K562 (cell line): ENCODE results near the gene CMPK1. TPM values are rescaled to one million over a fixed set of nuclear protein-coding genes. Genes with fewer than 3 reads are reported as not detected.

Experiments
- ATF6 ChIP-seq: sonication (generic); formaldehyde crosslinking; IDR thresholded peaks from 2 replicates; pipeline ENCODE4 v1.4.0; 2020; ENCODE audit warnings: mild to moderate bottlenecking, missing genetic modification reagents
- BRD9 ChIP-seq: fragments of 450-650 bp; IDR thresholded peaks from 2 replicates; pipeline ENCODE4 v1.6.1; 2018; ENCODE audit warnings: low read depth; ENCODE audit not compliant: partially characterized antibody
- CGGBP1 ChIP-seq: fragments of 250-450 bp; sonication (Bioruptor Pico); IDR thresholded peaks from 2 replicates; pipeline ENCODE4 v1.9.0; 2021; ENCODE audit warnings: mild to moderate bottlenecking
- FIP1L1 ChIP-seq: fragments of 200-400 bp; formaldehyde crosslinking; IDR thresholded peaks from 2 replicates; pipeline ENCODE4 v1.6.1; 2018; ENCODE audit warnings: mild to moderate bottlenecking, low read depth, low read length; ENCODE audit not compliant: poor library complexity, severe bottlenecking
- FOXK2 ChIP-seq, 2 experiments: fragments of 450-650 bp; IDR thresholded peaks in 1 of 2; conservative IDR thresholded peaks in 1 of 2; 2 replicates each; pipeline ENCODE4 v1.6.1; 2016; ENCODE audit warnings: low read depth in 2 of 2, mild to moderate bottlenecking in 1 of 2
- HDAC2 ChIP-seq: fragments of 450-650 bp; IDR thresholded peaks from 2 replicates; pipeline ENCODE4 v1.6.1; 2016; ENCODE audit warnings: mild to moderate bottlenecking
- HLTF ChIP-seq: fragments of 450-650 bp; IDR thresholded peaks from 2 replicates; pipeline ENCODE4 v1.6.1; 2016
- PHF21A ChIP-seq: fragments of 450-650 bp; IDR thresholded peaks from 2 replicates; pipeline ENCODE4 v1.6.1; 2017; ENCODE audit warnings: low read depth, borderline replicate concordance
- SAFB2 ChIP-seq: fragments of 200-400 bp; formaldehyde crosslinking; IDR thresholded peaks from 2 replicates; pipeline ENCODE4 v1.6.1; 2018; ENCODE audit warnings: borderline replicate concordance, low read length, low read depth, moderate library complexity; ENCODE audit not compliant: severe bottlenecking
- TFAP4 ChIP-seq: sonication (generic); formaldehyde crosslinking; IDR thresholded peaks from 2 replicates; pipeline ENCODE4 v1.8.0; 2022; ENCODE audit warnings: missing genetic modification reagents, mild to moderate bottlenecking, moderate library complexity, borderline replicate concordance
- TGIF2 ChIP-seq: sonication (generic); formaldehyde crosslinking; IDR thresholded peaks from 2 replicates; pipeline ENCODE4 v1.8.1; 2022; ENCODE audit warnings: mild to moderate bottlenecking, missing genetic modification reagents, moderate library complexity
- USF1 ChIP-seq: sonication (generic); formaldehyde crosslinking; IDR thresholded peaks from 2 replicates; pipeline ENCODE4 v1.9.0; 2022; ENCODE audit warnings: mild to moderate bottlenecking, missing genetic modification reagents
- XRCC4 ChIP-seq: IDR thresholded peaks from one replicate; pipeline ENCODE4 v1.6.1; 2011; ENCODE audit not compliant: insufficient read depth, insufficient read length; ENCODE audit errors: extremely low read depth
- ZNF274 ChIP-seq: IDR thresholded peaks from 2 replicates; pipeline ENCODE4 v1.6.1; 2011; ENCODE audit warnings: low read depth, mild to moderate bottlenecking, low read length, moderate library complexity, borderline replicate concordance
- ZNF280A ChIP-seq: fragments of 450-650 bp; IDR thresholded peaks from 2 replicates; pipeline ENCODE4 v1.6.1; 2018; ENCODE audit warnings: mild to moderate bottlenecking, low read depth; ENCODE audit not compliant: partially characterized antibody
- ZNF511 ChIP-seq: sonication (generic); formaldehyde crosslinking; IDR thresholded peaks from 2 replicates; pipeline ENCODE4 v1.8.0; 2022; ENCODE audit warnings: mild to moderate bottlenecking, missing genetic modification reagents
- ZNF512 ChIP-seq: IDR thresholded peaks from 2 replicates; pipeline ENCODE4 v1.6.1; 2016; ENCODE audit warnings: missing genetic modification characterization, missing compliant biosample characterization
- ZNF589 ChIP-seq: fragments of 200-800 bp; sonication (Bioruptor generic); IDR thresholded peaks from 2 replicates; pipeline ENCODE4 v1.6.1; 2016; ENCODE audit warnings: low read depth, missing genetic modification characterization, missing compliant biosample characterization
- polyA plus RNA-seq, 8 experiments: library from polyadenylated mRNA; depleted of rRNA in 4 of 8; stranded (reverse) in 5 of 8; unstranded in 3 of 8; fragments of >200 nt; fragmentation: Nextera tagmentation in 2 of 8; fragmentation: Illumina TruSeq in 1 of 8; extraction: Ambion mirVana in 2 of 8; extraction: Trizol in 1 of 8; gene quantifications; 2 replicates each; pipeline versions ENCODE4 v1.2.1 to v1.2.3, GENCODE V29; 2011 to 2014; ENCODE audit warnings: inconsistent platforms in 1 of 8, missing spikeins in 1 of 8
- total RNA-seq, 7 experiments: library from RNA; depleted of rRNA in 6 of 7; stranded (reverse); fragments of >200 nt in 6 of 7; fragmentation: Illumina TruSeq in 2 of 7; extraction: Trizol in 2 of 7; gene quantifications; 2 replicates each; pipeline versions ENCODE4 v1.2.1 to v1.2.3, GENCODE V29; 2011 to 2021; ENCODE audit warnings: low replicate concordance in 1 of 7

The CMPK1 gene
- total and polyA plus RNA-seq, 9 of the 15 experiments (the other 6 are each of a cell fraction or from before 2014, with no cell fraction given): 54.5 to 197 (median 116) TPM

- TF ChIP-seq ZNF280A (no peak), PHF21A (no peak), ZNF512 (0 out of 2 replicates have a peak, but pooled peaks have one; percentile 14), ZNF511 (CRISPR knock-in tag) (no peak; the same call in 1 of the 2 replicates), SAFB2 (no peak), ZNF589 (CRISPR knock-in tag) (no peak), ZNF274 (no peak), TFAP4 (0 out of 2 replicates have a peak, but pooled peaks have one; percentile 2), USF1 (CRISPR knock-in tag) (no peak), BRD9 (no peak), ATF6 (no peak; the same call in 1 of the 2 replicates), HLTF (peak; percentile 65), CGGBP1 (CRISPR knock-in tag) (no peak), TGIF2 (CRISPR knock-in tag) (no peak), FOXK2 (conservative IDR thresholded peaks at IDR 0.05 in 1 of 2, IDR thresholded peaks at IDR 0.05 in 1 of 2; ENCODE audit: low read depth in 2 of 2) (peak; percentile 61 to 87; a peak in 2 of 4 replicates), FIP1L1 (no peak), HDAC2 (peak; percentile 74), XRCC4 (no peak)
These were observed 612 bp upstream of the CMPK1 start (continued) for GRCh38 chr1:47332779-47333577.
